NCI-H446 (cell line): Measurements from ENCODE around the gene LIPF.
"Not testable (repeated sequence)": the region's sequence is repeated elsewhere in the genome, so short reads cannot be mapped to it uniquely, and the experiment has no call there.

Experiments used
- DNase-seq, 2 experiments: peaks; one replicate each; lab custom pipeline; 2025; lab: John Stamatoyannopoulos, UW

LIPF gene

GRCh38 chr10:88664142-88664541 lies at the start of gene LIPF:
TSS of gene LIPF (plus strand) at chr10:88664442. CDS start at chr10:88667298, 2,856 bp downstream.
- DNase-seq: no peak

GRCh38 chr10:88616250-88616977 lies 47.8 kb upstream of the LIPF start:
- DNase-seq: peak in 1 of 2 experiments; percentile 3

- DNase-seq: no peak
Measured at GRCh38 chr10:88617772-88618300, 46.4 kb upstream of the LIPF start.

DNA sequence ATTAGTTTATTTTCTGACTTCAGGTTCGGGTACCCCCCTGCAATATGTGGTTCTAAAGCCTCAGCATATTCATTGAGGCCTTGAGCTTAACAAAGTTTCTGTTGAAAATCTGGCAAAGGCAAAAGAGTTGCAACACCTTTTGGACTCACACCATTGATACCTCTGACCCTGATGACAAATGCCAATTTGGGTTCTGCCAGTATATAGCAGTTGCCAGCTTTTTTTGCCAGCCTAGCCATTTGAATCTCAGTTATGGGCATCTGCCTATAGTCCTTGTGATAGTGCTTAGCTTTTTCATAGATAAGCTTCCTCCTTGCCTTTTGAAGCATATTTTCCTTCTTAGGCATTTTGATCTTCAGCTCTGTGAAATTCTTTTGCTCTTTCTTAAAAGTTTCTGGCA lies 45.7 kb upstream of the LIPF start:
- DNase-seq: no peak

GRCh38 chr10:88620441-88620840 lies 43.8 kb upstream of the LIPF start:
- DNase-seq: no peak

- DNase-seq: no peak
Measured at GRCh38 chr10:88623835-88624234, 40.4 kb upstream of the LIPF start.

DNA sequence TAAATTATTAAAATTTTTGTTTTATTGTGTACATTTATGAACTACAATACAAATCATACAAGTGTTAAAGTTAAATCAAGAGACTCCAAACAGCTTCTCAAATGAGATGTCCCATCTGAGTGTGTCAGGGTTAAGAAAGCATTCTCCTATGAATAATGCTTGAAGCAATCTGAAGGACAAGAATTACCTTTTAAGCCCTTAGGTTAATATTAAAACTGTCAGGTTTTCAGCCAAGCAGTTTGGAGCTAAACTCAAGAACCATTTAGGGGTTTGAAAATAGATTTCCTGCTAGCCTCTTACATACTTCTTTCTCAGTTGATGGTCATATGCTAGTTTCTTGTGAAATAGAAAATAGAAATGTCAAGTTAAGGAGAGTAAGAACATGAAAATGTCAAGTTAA lies 39.4 kb upstream of the LIPF start:
- DNase-seq: no peak

- no peak for DNase-seq
Measured at GRCh38 chr10:88640186-88640585, 24.1 kb upstream of the LIPF start.

DNA sequence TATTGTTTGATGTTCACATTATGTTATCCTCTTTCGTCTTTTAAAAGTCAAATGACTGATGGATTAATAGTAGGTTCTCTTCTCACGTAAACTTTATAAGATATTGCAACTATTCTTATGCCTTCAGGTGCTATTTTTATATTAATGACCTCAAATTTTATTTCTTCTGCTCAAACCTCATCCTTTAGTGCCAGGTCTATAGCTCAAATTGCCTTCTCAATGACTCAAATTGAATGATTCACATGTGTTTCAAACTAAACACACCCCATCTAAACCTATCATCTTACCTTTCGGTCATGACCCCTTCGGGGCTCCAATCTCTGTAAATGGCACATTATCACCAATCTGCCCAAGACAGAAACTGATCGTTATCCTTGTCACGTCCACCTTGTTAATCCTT lies 22.0 kb upstream of the LIPF start:
- DNase-seq: no peak

GRCh38 chr10:88642963-88643362 lies 21.3 kb upstream of the LIPF start:
- DNase-seq: no peak

GRCh38 chr10:88647061-88647615 lies 17.1 kb upstream of the LIPF start:
- DNase-seq: no peak

DNA sequence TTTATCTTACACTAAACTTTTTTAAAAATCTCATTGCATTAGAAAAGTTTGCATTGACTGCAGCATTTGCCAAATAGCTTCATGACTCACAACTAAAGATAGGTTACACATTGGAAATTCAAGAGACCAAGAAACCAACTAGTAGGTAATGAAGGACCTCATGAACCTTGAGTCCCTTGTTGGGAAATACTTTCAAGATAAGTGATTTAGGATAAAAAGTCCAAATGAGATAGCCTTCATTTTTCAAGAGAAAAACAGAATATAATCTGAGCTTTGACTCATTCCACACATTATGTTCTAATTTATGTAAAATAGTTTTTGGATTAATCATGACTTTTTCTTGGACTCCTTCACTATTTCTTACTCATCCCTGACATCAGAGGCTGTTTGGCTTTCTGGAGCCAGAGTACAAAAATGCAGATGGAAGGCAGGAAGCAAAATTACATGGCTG lies 13.1 kb upstream of the LIPF start:
- DNase-seq: no peak

- DNase-seq: no peak
Measured at GRCh38 chr10:88652616-88653015, 11.6 kb upstream of the LIPF start.

- no peak for DNase-seq
Measured at GRCh38 chr10:88657901-88658300, 6.3 kb upstream of the LIPF start.

- no peak for DNase-seq
Measured at GRCh38 chr10:88659725-88660597, 4.3 kb upstream of the LIPF start.

DNA sequence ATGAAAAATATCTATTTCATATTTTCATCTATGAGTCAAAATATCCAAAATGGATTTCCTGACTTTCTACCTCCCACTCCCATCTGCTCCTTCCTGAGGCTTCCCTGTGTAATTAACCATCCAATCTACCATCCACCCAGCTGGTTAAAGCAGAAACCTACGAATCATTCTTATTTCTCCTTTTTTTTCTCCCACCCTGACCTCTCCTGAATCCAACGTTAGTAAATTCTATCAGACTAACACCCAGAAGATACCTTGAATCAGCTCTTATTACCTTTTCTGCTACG lies 3.7 kb upstream of the LIPF start:
- DNase-seq: no peak

- no peak for DNase-seq
Measured at GRCh38 chr10:88661018-88661417, 3.2 kb upstream of the LIPF start.

GRCh38 chr10:88661577-88661976 lies 2.7 kb upstream of the LIPF start:
- no peak for DNase-seq

DNA sequence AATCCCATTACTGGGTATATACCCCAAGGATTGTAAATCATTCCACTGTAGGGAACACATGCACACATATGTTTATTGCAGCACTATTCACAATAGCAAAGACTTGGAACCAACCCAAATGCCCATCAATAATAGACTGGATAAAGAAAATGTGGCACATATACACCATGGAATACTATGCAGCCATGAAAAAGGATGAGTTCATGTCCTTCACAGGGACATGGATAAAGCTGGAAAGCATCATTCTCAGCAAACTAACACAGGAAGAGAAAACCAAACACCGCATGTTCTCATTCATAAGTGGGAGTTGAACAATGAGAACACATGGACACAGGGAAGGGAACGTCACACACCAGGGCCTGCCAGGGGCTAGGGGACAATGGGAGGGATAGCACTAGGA lies 1.1 kb upstream of the LIPF start:
- not testable (repeated sequence) for DNase-seq

DNA sequence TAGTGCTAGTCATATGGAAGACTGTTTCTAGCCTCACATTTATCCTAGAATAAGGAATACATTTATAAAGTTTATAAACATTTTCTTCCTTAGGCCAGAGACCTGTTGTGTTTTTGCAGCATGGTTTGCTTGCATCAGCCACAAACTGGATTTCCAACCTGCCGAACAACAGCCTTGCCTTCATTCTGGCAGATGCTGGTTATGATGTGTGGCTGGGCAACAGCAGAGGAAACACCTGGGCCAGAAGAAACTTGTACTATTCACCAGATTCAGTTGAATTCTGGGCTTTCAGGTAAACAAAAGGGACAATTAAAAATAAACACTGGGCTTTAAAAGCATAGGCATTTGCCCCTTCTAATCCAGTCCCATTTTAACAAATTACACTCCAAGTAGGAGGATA lies 4.2 kb downstream of the LIPF start:
- no peak for DNase-seq

GRCh38 chr10:88670497-88670896 lies 6.3 kb downstream of the LIPF start:
- DNase-seq: no peak

GRCh38 chr10:88672041-88672440 lies 7.8 kb downstream of the LIPF start:
- DNase-seq: no peak
